NCI-H1930 (cell line): ENCODE measurements around the gene MIDN.

ENCODE experiments used
- DNase-seq, 2 experiments: peaks; one replicate each; lab custom pipeline; 2025; lab: John Stamatoyannopoulos, UW

The MIDN gene

GRCh38 chr19:1282588-1283206, 34.3 kb downstream of the MIDN start:
- DNase-seq, result no peak

- no peak for DNase-seq
These were observed 35.0 kb downstream of the MIDN start for GRCh38 chr19:1283207-1283916.

GRCh38 chr19:1283917-1284292, 35.5 kb downstream of the MIDN start:
- no peak for DNase-seq

GRCh38 chr19:1284293-1284978, 36.1 kb downstream of the MIDN start:
- DNase-seq, result no peak

GRCh38 chr19:1284979-1285736, 36.8 kb downstream of the MIDN start:
- no peak for DNase-seq

GRCh38 chr19:1285737-1286360, 37.5 kb downstream of the MIDN start, which contains the start of gene EFNA2:
EFNA2 (plus strand) TSS chr19:1285873; CDS start chr19:1286169, 296 bp downstream.
- no peak for DNase-seq

GRCh38 chr19:1286487-1287353, 38.3 kb downstream of the MIDN start:
- DNase-seq, result no peak

- DNase-seq, result no peak
These were observed 39.2 kb downstream of the MIDN start for GRCh38 chr19:1287354-1288225.

- DNase-seq, result no peak
These were observed 39.8 kb downstream of the MIDN start for GRCh38 chr19:1288226-1288612.

- DNase-seq, result no peak
These were observed 40.7 kb downstream of the MIDN start for GRCh38 chr19:1288833-1289685.

GRCh38 chr19:1289686-1290025, 41.3 kb downstream of the MIDN start:
- DNase-seq, result no peak

GRCh38 chr19:1290196-1290702, 41.9 kb downstream of the MIDN start:
- DNase-seq, result no peak

- no peak for DNase-seq
These were observed 42.6 kb downstream of the MIDN start for GRCh38 chr19:1290703-1291651.

GRCh38 chr19:1291761-1292418, 43.5 kb downstream of the MIDN start:
- no peak for DNase-seq

GRCh38 chr19:1292419-1293151, 44.2 kb downstream of the MIDN start:
- no peak for DNase-seq

GRCh38 chr19:1293782-1294604, 45.6 kb downstream of the MIDN start:
- no peak for DNase-seq
